HepG2 (cell line): Measurements from ENCODE around the gene SNAI1. TPM values are rescaled to one million over a fixed set of nuclear protein-coding genes. Genes with fewer than 3 reads are reported as not detected.

Source experiments
- HES4 ChIP-seq: sonication (generic); formaldehyde crosslinking; IDR thresholded peaks from 2 replicates; pipeline ENCODE4 v1.9.0; 2021; ENCODE audit warnings: mild to moderate bottlenecking, missing genetic modification reagents, borderline replicate concordance
- ZNF20 ChIP-seq: sonication (generic); formaldehyde crosslinking; IDR thresholded peaks from 2 replicates; pipeline ENCODE4 v1.4.0; 2020; ENCODE audit warnings: mild to moderate bottlenecking, moderate library complexity, missing genetic modification reagents
- ZNF562 ChIP-seq: sonication (generic); formaldehyde crosslinking; IDR thresholded peaks from 2 replicates; pipeline ENCODE4 v1.8.0; 2022; ENCODE audit warnings: missing genetic modification reagents, borderline replicate concordance
- ZNF564 ChIP-seq: sonication (generic); formaldehyde crosslinking; IDR thresholded peaks from 2 replicates; pipeline ENCODE4 v1.8.1; 2023; ENCODE audit warnings: mild to moderate bottlenecking, missing genetic modification reagents
- ZNF678 ChIP-seq: sonication (generic); formaldehyde crosslinking; IDR thresholded peaks from 2 replicates; pipeline ENCODE4 v1.4.0; 2020; ENCODE audit warnings: mild to moderate bottlenecking, missing genetic modification reagents
- ZNF724P ChIP-seq: sonication (generic); formaldehyde crosslinking; IDR thresholded peaks from 2 replicates; pipeline ENCODE4 v1.8.0; 2022; ENCODE audit warnings: missing genetic modification reagents, borderline replicate concordance
- ZNF850 ChIP-seq: sonication (generic); formaldehyde crosslinking; conservative IDR thresholded peaks from 2 replicates; pipeline ENCODE4 v1.9.0; 2021; ENCODE audit warnings: mild to moderate bottlenecking, missing genetic modification reagents
- polyA plus RNA-seq, 8 experiments: library from polyadenylated mRNA; depleted of rRNA in 3 of 8; stranded (reverse) in 7 of 8; unstranded in 1 of 8; fragments of >200 nt; fragmentation: Illumina TruSeq in 4 of 8; extraction: Trizol in 4 of 8; gene quantifications; 2 replicates each; pipeline versions ENCODE4 v1.2.1 to v1.2.3, GENCODE V29; 2011 to 2016; ENCODE audit warnings: low read depth in 4 of 8, missing spikeins in 1 of 8, mixed read lengths in 1 of 8; ENCODE audit not compliant: insufficient read depth in 1 of 8
- total RNA-seq, 5 experiments: library from RNA; depleted of rRNA; stranded (reverse); fragments of >200 nt; fragmentation: Illumina TruSeq; extraction: Trizol; gene quantifications; 2 replicates each; pipeline ENCODE4 v1.2.3, GENCODE V29; 2016; ENCODE audit warnings: low read depth in 1 of 5
- TF ChIP-seq, protein P1 (sequence below): sonication (generic); formaldehyde crosslinking; IDR thresholded peaks from 2 replicates; pipeline ENCODE4 v1.4.0; 2020; ENCODE audit warnings: missing genetic modification reagents
- TF ChIP-seq, protein P2 (sequence below): sonication (generic); formaldehyde crosslinking; IDR thresholded peaks from 2 replicates; pipeline ENCODE4 v1.8.1; 2023; ENCODE audit warnings: mild to moderate bottlenecking, missing genetic modification reagents
- TF ChIP-seq, protein P3 (sequence below): fragments of 450-650 bp; IDR thresholded peaks from 2 replicates; pipeline ENCODE4 v1.6.1; 2017; ENCODE audit warnings: mild to moderate bottlenecking
- TF ChIP-seq, protein P4 (sequence below): sonication (generic); formaldehyde crosslinking; IDR thresholded peaks from 2 replicates; pipeline ENCODE4 v1.4.0; 2020; ENCODE audit warnings: mild to moderate bottlenecking, missing genetic modification reagents, borderline replicate concordance
- TF ChIP-seq, protein P5 (sequence below): sonication (generic); formaldehyde crosslinking; IDR thresholded peaks from 2 replicates; pipeline ENCODE4 v1.4.0; 2020; ENCODE audit warnings: missing genetic modification reagents, mild to moderate bottlenecking, borderline replicate concordance

The SNAI1 gene
- total and polyA plus RNA-seq, 2 of the 13 experiments (the other 11 are each of a cell fraction or from before 2014, with no cell fraction given): 1.3 to 1.4 TPM

DNA sequence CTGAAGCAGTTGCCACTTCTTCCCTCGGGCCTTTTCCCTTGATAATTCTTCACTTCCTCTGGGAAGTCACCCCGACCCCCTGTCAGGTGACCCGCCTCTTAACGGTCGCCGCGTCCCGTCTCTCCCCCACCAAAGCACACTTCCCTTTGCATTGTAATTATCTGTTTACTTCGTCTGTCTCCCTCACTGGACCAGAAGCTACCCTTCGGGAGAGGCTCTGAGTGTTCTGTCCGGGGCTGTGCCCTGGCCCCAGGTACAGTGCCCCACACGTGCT is 771 bp upstream of the SNAI1 start (continued):
- TF ChIP-seq, protein P1, sequence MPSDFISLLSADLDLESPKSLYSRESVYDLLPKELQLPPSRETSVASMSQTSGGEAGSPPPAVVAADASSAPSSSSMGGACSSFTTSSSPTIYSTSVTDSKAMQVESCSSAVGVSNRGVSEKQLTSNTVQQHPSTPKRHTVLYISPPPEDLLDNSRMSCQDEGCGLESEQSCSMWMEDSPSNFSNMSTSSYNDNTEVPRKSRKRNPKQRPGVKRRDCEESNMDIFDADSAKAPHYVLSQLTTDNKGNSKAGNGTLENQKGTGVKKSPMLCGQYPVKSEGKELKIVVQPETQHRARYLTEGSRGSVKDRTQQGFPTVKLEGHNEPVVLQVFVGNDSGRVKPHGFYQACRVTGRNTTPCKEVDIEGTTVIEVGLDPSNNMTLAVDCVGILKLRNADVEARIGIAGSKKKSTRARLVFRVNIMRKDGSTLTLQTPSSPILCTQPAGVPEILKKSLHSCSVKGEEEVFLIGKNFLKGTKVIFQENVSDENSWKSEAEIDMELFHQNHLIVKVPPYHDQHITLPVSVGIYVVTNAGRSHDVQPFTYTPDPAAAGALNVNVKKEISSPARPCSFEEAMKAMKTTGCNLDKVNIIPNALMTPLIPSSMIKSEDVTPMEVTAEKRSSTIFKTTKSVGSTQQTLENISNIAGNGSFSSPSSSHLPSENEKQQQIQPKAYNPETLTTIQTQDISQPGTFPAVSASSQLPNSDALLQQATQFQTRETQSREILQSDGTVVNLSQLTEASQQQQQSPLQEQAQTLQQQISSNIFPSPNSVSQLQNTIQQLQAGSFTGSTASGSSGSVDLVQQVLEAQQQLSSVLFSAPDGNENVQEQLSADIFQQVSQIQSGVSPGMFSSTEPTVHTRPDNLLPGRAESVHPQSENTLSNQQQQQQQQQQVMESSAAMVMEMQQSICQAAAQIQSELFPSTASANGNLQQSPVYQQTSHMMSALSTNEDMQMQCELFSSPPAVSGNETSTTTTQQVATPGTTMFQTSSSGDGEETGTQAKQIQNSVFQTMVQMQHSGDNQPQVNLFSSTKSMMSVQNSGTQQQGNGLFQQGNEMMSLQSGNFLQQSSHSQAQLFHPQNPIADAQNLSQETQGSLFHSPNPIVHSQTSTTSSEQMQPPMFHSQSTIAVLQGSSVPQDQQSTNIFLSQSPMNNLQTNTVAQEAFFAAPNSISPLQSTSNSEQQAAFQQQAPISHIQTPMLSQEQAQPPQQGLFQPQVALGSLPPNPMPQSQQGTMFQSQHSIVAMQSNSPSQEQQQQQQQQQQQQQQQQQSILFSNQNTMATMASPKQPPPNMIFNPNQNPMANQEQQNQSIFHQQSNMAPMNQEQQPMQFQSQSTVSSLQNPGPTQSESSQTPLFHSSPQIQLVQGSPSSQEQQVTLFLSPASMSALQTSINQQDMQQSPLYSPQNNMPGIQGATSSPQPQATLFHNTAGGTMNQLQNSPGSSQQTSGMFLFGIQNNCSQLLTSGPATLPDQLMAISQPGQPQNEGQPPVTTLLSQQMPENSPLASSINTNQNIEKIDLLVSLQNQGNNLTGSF (CRISPR knock-in tag): no peak
- TF ChIP-seq, protein P2, sequence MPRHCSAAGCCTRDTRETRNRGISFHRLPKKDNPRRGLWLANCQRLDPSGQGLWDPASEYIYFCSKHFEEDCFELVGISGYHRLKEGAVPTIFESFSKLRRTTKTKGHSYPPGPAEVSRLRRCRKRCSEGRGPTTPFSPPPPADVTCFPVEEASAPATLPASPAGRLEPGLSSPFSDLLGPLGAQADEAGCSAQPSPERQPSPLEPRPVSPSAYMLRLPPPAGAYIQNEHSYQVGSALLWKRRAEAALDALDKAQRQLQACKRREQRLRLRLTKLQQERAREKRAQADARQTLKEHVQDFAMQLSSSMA (CRISPR knock-in tag): no peak
- TF ChIP-seq, protein P3, sequence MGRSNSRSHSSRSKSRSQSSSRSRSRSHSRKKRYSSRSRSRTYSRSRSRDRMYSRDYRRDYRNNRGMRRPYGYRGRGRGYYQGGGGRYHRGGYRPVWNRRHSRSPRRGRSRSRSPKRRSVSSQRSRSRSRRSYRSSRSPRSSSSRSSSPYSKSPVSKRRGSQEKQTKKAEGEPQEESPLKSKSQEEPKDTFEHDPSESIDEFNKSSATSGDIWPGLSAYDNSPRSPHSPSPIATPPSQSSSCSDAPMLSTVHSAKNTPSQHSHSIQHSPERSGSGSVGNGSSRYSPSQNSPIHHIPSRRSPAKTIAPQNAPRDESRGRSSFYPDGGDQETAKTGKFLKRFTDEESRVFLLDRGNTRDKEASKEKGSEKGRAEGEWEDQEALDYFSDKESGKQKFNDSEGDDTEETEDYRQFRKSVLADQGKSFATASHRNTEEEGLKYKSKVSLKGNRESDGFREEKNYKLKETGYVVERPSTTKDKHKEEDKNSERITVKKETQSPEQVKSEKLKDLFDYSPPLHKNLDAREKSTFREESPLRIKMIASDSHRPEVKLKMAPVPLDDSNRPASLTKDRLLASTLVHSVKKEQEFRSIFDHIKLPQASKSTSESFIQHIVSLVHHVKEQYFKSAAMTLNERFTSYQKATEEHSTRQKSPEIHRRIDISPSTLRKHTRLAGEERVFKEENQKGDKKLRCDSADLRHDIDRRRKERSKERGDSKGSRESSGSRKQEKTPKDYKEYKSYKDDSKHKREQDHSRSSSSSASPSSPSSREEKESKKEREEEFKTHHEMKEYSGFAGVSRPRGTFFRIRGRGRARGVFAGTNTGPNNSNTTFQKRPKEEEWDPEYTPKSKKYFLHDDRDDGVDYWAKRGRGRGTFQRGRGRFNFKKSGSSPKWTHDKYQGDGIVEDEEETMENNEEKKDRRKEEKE: no peak
- TF ChIP-seq ZNF562 (CRISPR knock-in tag) (no peak), ZNF850 (0 out of 2 replicates have a peak, but pooled peaks have one; percentile 53), ZNF678 (CRISPR knock-in tag) (no peak), ZNF564 (CRISPR knock-in tag) (no peak), ZNF20 (no peak), HES4 (no peak), ZNF724P (CRISPR knock-in tag) (no peak)
- TF ChIP-seq, protein P4, sequence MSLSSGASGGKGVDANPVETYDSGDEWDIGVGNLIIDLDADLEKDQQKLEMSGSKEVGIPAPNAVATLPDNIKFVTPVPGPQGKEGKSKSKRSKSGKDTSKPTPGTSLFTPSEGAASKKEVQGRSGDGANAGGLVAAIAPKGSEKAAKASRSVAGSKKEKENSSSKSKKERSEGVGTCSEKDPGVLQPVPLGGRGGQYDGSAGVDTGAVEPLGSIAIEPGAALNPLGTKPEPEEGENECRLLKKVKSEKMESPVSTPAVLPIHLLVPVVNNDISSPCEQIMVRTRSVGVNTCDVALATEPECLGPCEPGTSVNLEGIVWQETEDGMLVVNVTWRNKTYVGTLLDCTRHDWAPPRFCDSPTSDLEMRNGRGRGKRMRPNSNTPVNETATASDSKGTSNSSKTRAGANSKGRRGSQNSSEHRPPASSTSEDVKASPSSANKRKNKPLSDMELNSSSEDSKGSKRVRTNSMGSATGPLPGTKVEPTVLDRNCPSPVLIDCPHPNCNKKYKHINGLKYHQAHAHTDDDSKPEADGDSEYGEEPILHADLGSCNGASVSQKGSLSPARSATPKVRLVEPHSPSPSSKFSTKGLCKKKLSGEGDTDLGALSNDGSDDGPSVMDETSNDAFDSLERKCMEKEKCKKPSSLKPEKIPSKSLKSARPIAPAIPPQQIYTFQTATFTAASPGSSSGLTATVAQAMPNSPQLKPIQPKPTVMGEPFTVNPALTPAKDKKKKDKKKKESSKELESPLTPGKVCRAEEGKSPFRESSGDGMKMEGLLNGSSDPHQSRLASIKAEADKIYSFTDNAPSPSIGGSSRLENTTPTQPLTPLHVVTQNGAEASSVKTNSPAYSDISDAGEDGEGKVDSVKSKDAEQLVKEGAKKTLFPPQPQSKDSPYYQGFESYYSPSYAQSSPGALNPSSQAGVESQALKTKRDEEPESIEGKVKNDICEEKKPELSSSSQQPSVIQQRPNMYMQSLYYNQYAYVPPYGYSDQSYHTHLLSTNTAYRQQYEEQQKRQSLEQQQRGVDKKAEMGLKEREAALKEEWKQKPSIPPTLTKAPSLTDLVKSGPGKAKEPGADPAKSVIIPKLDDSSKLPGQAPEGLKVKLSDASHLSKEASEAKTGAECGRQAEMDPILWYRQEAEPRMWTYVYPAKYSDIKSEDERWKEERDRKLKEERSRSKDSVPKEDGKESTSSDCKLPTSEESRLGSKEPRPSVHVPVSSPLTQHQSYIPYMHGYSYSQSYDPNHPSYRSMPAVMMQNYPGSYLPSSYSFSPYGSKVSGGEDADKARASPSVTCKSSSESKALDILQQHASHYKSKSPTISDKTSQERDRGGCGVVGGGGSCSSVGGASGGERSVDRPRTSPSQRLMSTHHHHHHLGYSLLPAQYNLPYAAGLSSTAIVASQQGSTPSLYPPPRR (CRISPR knock-in tag): no peak
- TF ChIP-seq, protein P5, sequence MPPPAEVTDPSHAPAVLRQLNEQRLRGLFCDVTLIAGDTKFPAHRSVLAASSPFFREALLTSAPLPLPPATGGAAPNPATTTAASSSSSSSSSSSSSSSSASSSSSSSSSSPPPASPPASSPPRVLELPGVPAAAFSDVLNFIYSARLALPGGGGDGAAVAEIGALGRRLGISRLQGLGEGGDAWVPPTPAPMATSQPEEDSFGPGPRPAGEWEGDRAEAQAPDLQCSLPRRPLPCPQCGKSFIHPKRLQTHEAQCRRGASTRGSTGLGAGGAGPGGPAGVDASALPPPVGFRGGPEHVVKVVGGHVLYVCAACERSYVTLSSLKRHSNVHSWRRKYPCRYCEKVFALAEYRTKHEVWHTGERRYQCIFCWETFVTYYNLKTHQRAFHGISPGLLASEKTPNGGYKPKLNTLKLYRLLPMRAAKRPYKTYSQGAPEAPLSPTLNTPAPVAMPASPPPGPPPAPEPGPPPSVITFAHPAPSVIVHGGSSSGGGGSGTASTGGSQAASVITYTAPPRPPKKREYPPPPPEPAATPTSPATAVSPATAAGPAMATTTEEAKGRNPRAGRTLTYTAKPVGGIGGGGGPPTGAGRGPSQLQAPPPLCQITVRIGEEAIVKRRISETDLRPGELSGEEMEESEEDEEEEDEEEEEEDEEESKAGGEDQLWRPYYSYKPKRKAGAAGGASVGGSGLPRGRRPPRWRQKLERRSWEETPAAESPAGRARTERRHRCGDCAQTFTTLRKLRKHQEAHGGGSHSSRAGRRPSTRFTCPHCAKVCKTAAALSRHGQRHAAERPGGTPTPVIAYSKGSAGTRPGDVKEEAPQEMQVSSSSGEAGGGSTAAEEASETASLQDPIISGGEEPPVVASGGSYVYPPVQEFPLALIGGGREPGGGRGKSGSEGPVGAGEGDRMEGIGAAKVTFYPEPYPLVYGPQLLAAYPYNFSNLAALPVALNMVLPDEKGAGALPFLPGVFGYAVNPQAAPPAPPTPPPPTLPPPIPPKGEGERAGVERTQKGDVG (CRISPR knock-in tag): 0 out of 2 replicates have a peak, but pooled peaks have one; percentile 54
